Upper lobe of left lung (tissue), 6 donors: Measurements from ENCODE around the gene THTPA. TPM values are rescaled to one million over a fixed set of nuclear protein-coding genes. Genes with fewer than 3 reads are reported as not detected.
"Not testable (repeated sequence)": the region's sequence is repeated elsewhere in the genome, so short reads cannot be mapped to it uniquely, and the experiment has no call there.

ENCODE experiments used
- ATAC-seq, 2 donors: fragments of 200-7000 bp; cut with Tn5 transposase; one replicate each; pipeline ENCODE4 v1.9.1; 2022; ENCODE audit warnings: mild to moderate bottlenecking in 2 of 2, moderate library complexity in 2 of 2; ENCODE audit not compliant: low FRiP score in 2 of 2
- DNase-seq, 2 donors: peaks; one replicate each; pipeline ENCODE4 v3.0.0-alpha.2; 2019 to 2020
- H3K27ac ChIP-seq, 4 donors: fragments of 200-600 bp; sonication (generic); one replicate each; pipeline ENCODE4 v1.5.1; 2016 to 2019
- H3K27me3 ChIP-seq, 4 donors: fragments of 200-600 bp; sonication (generic); one replicate each; pipeline ENCODE4 v1.5.1; 2017 to 2019
- H3K36me3 ChIP-seq, 4 donors: fragments of 200-600 bp; sonication (generic); one replicate each; pipeline ENCODE4 v1.5.1; 2016 to 2019
- H3K4me1 ChIP-seq, 4 donors: fragments of 200-600 bp; sonication (generic); one replicate each; pipeline ENCODE4 v1.5.1; 2018 to 2019
- H3K4me3 ChIP-seq, 4 donors: fragments of 200-600 bp; sonication (generic); one replicate each; pipeline ENCODE4 v1.5.1; 2017 to 2019; ENCODE audit warnings: mild to moderate bottlenecking in 2 of 4, moderate library complexity in 1 of 4
- H3K9me3 ChIP-seq, 4 donors: fragments of 200-600 bp; sonication (generic); one replicate each; pipeline ENCODE4 v1.5.1; 2018 to 2019
- CTCF ChIP-seq, 6 experiments: fragments of 450-650 bp in 4 of 6; fragments of 200-600 bp in 2 of 6; sonication (generic) in 2 of 6; IDR thresholded peaks; one replicate each; pipeline ENCODE4 v1.5.1; 2016 to 2019; ENCODE audit warnings: antibody characterized with exemption in 6 of 6
- EP300 ChIP-seq, 4 donors: sonication (generic); formaldehyde crosslinking; IDR thresholded peaks; one replicate each; pipeline ENCODE4 v1.5.1; 2017; ENCODE audit warnings: antibody characterized with exemption in 4 of 4, control low read depth in 2 of 4
- POLR2A ChIP-seq, 4 donors: fragments of 450-650 bp; IDR thresholded peaks; one replicate each; pipeline ENCODE4 v1.5.1; 2016 to 2017; ENCODE audit warnings: antibody characterized with exemption in 4 of 4, mild to moderate bottlenecking in 2 of 4
- POLR2AphosphoS5 ChIP-seq, 2 donors: sonication (generic); formaldehyde crosslinking; IDR thresholded peaks; one replicate each; pipeline ENCODE4 v1.5.1; 2017; ENCODE audit warnings: antibody characterized with exemption in 2 of 2
- WGBS, 2 donors: methylation state at CpG; one replicate each; pipeline ENCODE4 v1.1.5; 2017 to 2018; 5-methylcytosine and 5-hydroxymethylcytosine counted together
- total RNA-seq, 6 donors: library from RNA; depleted of rRNA in 4 of 6; stranded (reverse); fragments of >200 nt in 4 of 6; gene quantifications; one replicate each; pipeline versions ENCODE4 v1.1.0 to v1.2.1, GENCODE V29; 2016 to 2021
- donor health status: DM: no; HTN: no; CAD: no; lungs with moderate emphysema.
- donor health status: DM: no; HTN: yes; CAD: no; lungs with severe emphysema.

Gene THTPA
- total RNA-seq, 6 donors from 2014 or later = 16.7 to 27.2 (median 20.4) TPM

- peaks cover 0 to 4% (median 0%) of the 10 kb centered on the region in 4 donors for H3K4me1 ChIP-seq
- H3K9me3 ChIP-seq = no peaks in the 10 kb centered on the region
- ATAC-seq = no peak
- no peak for TF ChIP-seq POLR2A (IDR thresholded peaks at IDR 0.05)
- TF ChIP-seq POLR2AphosphoS5 (IDR thresholded peaks at IDR 0.05) = no peak
- TF ChIP-seq EP300 (IDR thresholded peaks at IDR 0.05) = no peak
- no peak for TF ChIP-seq CTCF (IDR thresholded peaks at IDR 0.05)
- H3K36me3 ChIP-seq = peaks cover 0 to 6% (median 0%) of the 10 kb centered on the region in 4 donors
- DNase-seq = peak in 1 of 2 donors; percentile 46
- WGBS, 2 donors = 94% methylated on average over 6 to 16 of the region's 16 CpGs
- no peaks in the 10 kb centered on the region for H3K27me3 ChIP-seq
- H3K4me3 ChIP-seq = no peak overlapping the region
- no peak overlapping the region for H3K27ac ChIP-seq
These were observed 22.2 kb upstream of the THTPA start for GRCh38 chr14:23533652-23534435.

- peaks cover 0 to 6% (median 0%) of the 10 kb centered on the region in 4 donors for H3K36me3 ChIP-seq
- ATAC-seq (no peak), DNase-seq (no peak)
- H3K27ac ChIP-seq = no peak overlapping the region
- H3K9me3 ChIP-seq = no peaks in the 10 kb centered on the region
- no peaks in the 10 kb centered on the region for H3K27me3 ChIP-seq
- 85% methylated on average over 4 of the region's 4 CpGs for WGBS, 2 donors
- no peaks in the 10 kb centered on the region for H3K4me1 ChIP-seq
- TF ChIP-seq POLR2A (IDR thresholded peaks at IDR 0.05) (no peak), CTCF (IDR thresholded peaks at IDR 0.05) (no peak), EP300 (IDR thresholded peaks at IDR 0.05) (no peak), POLR2AphosphoS5 (IDR thresholded peaks at IDR 0.05) (no peak)
- H3K4me3 ChIP-seq = no peak overlapping the region
These were observed 20.1 kb upstream of the THTPA start for GRCh38 chr14:23535943-23536342.

GRCh38 chr14:23536494-23536893 is 19.6 kb upstream of the THTPA start:
- no peak for DNase-seq
- no peaks in the 10 kb centered on the region for H3K27me3 ChIP-seq
- H3K27ac ChIP-seq = no peak overlapping the region
- no peak for ATAC-seq
- 87 to 92% methylated on average over 2 of the region's 2 CpGs for WGBS, 2 donors
- TF ChIP-seq POLR2AphosphoS5 (IDR thresholded peaks at IDR 0.05) = no peak
- no peak for TF ChIP-seq POLR2A (IDR thresholded peaks at IDR 0.05)
- TF ChIP-seq EP300 (IDR thresholded peaks at IDR 0.05) = no peak
- no peak for TF ChIP-seq CTCF (IDR thresholded peaks at IDR 0.05)
- H3K4me1 ChIP-seq = no peaks in the 10 kb centered on the region
- no peak overlapping the region for H3K4me3 ChIP-seq
- H3K36me3 ChIP-seq = peaks cover 0 to 6% (median 0%) of the 10 kb centered on the region in 4 donors
- H3K9me3 ChIP-seq = no peaks in the 10 kb centered on the region

- not testable (repeated sequence) for H3K4me3 ChIP-seq, ATAC-seq
These were observed 19.2 kb upstream of the THTPA start for GRCh38 chr14:23536906-23537305.

GRCh38 chr14:23537351-23538049 is 18.6 kb upstream of the THTPA start:
- Histone ChIP-seq H3K36me3 (peaks cover 0 to 6% (median 0%) of the 10 kb centered on the region in 4 donors), H3K27me3 (no peaks in the 10 kb centered on the region), H3K9me3 (no peaks in the 10 kb centered on the region), H3K4me1 (no peaks in the 10 kb centered on the region), H3K4me3 (no peak overlapping the region), H3K27ac (no peak overlapping the region)
- TF ChIP-seq POLR2A (IDR thresholded peaks at IDR 0.05) (no peak), EP300 (IDR thresholded peaks at IDR 0.05) (no peak), POLR2AphosphoS5 (IDR thresholded peaks at IDR 0.05) (no peak), CTCF (IDR thresholded peaks at IDR 0.05) (no peak)
- 63 to 65% methylated on average over 10 to 13 of the region's 13 CpGs for WGBS, 2 donors
- no peak for DNase-seq
- ATAC-seq = no peak

More at GRCh38 chr14:23536906-23537305, 19.2 kb upstream of the THTPA start:
- not testable (repeated sequence) for H3K4me1 ChIP-seq, H3K9me3 ChIP-seq, DNase-seq, H3K27me3 ChIP-seq, H3K27ac ChIP-seq, H3K36me3 ChIP-seq
- 88 to 95% methylated on average over 6 of the region's 6 CpGs for WGBS, 2 donors
